Astrocyte (in vitro differentiated cells and primary cell): Measurements from ENCODE around the gene SLCO3A1. TPM values are rescaled to one million over a fixed set of nuclear protein-coding genes. Genes with fewer than 3 reads are reported as not detected.
A peak's percentile ranks its signal among the peaks of the same experiment; 100 is the strongest.

Experiments
- DNase-seq: peaks from one replicate; pipeline ENCODE4 v3.0.0-alpha.2; 2010; ENCODE audit warnings: low read depth
- FAIRE-seq: peaks from 2 replicates; lab custom pipeline; 2011; peaks lifted over from hg19 to GRCh38; lab: Jason Lieb, UNC
- H2AFZ ChIP-seq: 2 replicates; pipeline ENCODE4 v1.6.0; 2012; ENCODE audit warnings: low read depth, low read length, inconsistent platforms
- H3K27ac ChIP-seq: 2 replicates; pipeline ENCODE4 v1.5.1; 2011; ENCODE audit warnings: low read depth, low read length, inconsistent platforms
- H3K27me3 ChIP-seq: 2 replicates; pipeline ENCODE4 v1.6.0; 2011; ENCODE audit warnings: low read length, inconsistent platforms; ENCODE audit not compliant: insufficient read depth
- H3K36me3 ChIP-seq: 2 replicates; pipeline ENCODE4 v1.5.1; 2011; ENCODE audit warnings: low read length, inconsistent platforms; ENCODE audit not compliant: insufficient read depth
- H3K4me1 ChIP-seq: 2 replicates; pipeline ENCODE4 v1.5.1; 2011; ENCODE audit warnings: low read length, inconsistent platforms; ENCODE audit not compliant: insufficient read depth
- H3K4me2 ChIP-seq: 2 replicates; pipeline ENCODE4 v1.6.0; 2012; ENCODE audit warnings: low read length, inconsistent platforms
- H3K4me3 ChIP-seq: 2 replicates; pipeline ENCODE4 v1.5.1; 2011; ENCODE audit warnings: low read depth, mild to moderate bottlenecking, low read length, inconsistent platforms; ENCODE audit not compliant: insufficient read depth
- H3K79me2 ChIP-seq: 2 replicates; pipeline ENCODE4 v1.6.0; 2012; ENCODE audit warnings: mild to moderate bottlenecking, low read length, inconsistent platforms; ENCODE audit not compliant: insufficient read depth
- H3K9ac ChIP-seq: 2 replicates; pipeline ENCODE4 v1.6.0; 2012; ENCODE audit warnings: mild to moderate bottlenecking, low read length, inconsistent platforms
- H3K9me3 ChIP-seq: 2 replicates; pipeline ENCODE4 v1.5.1; 2012; ENCODE audit warnings: low read depth, mild to moderate bottlenecking, low read length, inconsistent platforms; ENCODE audit not compliant: insufficient read depth
- H4K20me1 ChIP-seq: 2 replicates; pipeline ENCODE4 v1.6.0; 2012; ENCODE audit warnings: low read length, inconsistent platforms; ENCODE audit not compliant: insufficient read depth
- H3K27ac Mint-ChIP-seq: one replicate; pipeline ENCODE4 v1.8.0; 2021; ENCODE audit warnings: mild to moderate bottlenecking, mixed read lengths; ENCODE audit not compliant: unreplicated experiment
- H3K27me3 Mint-ChIP-seq: one replicate; pipeline ENCODE4 v1.8.0; 2021; ENCODE audit warnings: low read depth, mixed read lengths; ENCODE audit not compliant: unreplicated experiment
- H3K36me3 Mint-ChIP-seq: one replicate; pipeline ENCODE4 v1.8.0; 2021; ENCODE audit warnings: low read depth, mixed read lengths; ENCODE audit not compliant: unreplicated experiment
- H3K4me1 Mint-ChIP-seq: one replicate; pipeline ENCODE4 v1.8.0; 2021; ENCODE audit warnings: low read depth, mixed read lengths; ENCODE audit not compliant: unreplicated experiment
- H3K4me3 Mint-ChIP-seq: one replicate; pipeline ENCODE4 v1.8.0; 2021; ENCODE audit warnings: mild to moderate bottlenecking, moderate library complexity, mixed read lengths; ENCODE audit not compliant: unreplicated experiment
- H3K9me3 Mint-ChIP-seq: one replicate; pipeline ENCODE4 v1.8.0; 2021; ENCODE audit warnings: mild to moderate bottlenecking, mixed read lengths; ENCODE audit not compliant: unreplicated experiment
- CTCF ChIP-seq: IDR thresholded peaks from 2 replicates; pipeline ENCODE4 v1.5.1; 2011; ENCODE audit warnings: low read depth, mild to moderate bottlenecking, inconsistent platforms, low read length, moderate library complexity; ENCODE audit not compliant: insufficient read depth
- EZH2 ChIP-seq: IDR thresholded peaks from 2 replicates; pipeline ENCODE4 v1.6.1; 2012; ENCODE audit warnings: mild to moderate bottlenecking, low read length, inconsistent platforms; ENCODE audit not compliant: insufficient read depth
- total RNA-seq: library from RNA; stranded (reverse); gene quantifications from 2 replicates; pipeline ENCODE4 v1.2.1, GENCODE V29; 2021

SLCO3A1 gene
- total RNA-seq, 1 donor from 2014 or later, result 9.4 TPM

DNA sequence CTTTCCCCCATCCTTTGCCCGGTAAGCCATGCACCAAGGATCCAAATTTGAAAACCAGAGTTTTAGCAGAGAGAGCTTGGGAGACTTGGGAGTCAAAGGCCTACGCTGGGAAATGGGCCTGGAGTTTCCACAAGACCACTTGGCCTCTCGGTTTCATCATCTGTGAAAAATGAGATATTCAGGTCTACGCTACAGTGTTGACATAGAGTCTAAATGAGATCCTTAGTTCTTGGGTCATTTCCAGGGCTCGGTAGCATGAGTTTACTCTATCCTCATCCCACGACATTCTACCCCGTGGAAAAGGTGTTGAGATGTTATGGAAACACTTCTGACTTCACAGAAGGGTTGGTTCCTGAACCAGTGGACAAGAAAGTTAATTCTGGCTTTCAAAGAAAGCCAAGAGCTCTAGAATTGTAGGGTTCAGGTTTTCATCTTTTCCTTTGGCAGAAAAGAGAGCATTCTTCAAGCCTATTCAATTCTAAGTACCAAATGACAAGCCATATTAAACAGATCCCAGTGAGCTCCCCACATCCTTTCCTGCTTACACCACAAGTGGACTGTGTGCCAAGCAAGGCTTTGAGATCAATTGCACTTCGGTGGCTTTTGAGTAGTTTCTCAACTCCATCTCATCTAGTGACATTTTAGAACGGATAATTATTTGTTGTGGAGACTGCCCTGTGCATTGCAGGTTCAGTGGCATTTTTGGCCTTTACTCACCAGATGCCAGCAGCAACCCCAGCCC, 219.7 kb downstream of the SLCO3A1 start:
- no peaks in the 10 kb centered on the region for H3K9me3 ChIP-seq
- H4K20me1 ChIP-seq, result no peaks in the 10 kb centered on the region
- TF ChIP-seq EZH2 (no peak), CTCF (no peak)
- FAIRE-seq, result no peak
- Mint-ChIP-seq H3K9me3 (no peaks in the 10 kb centered on the region), H3K36me3 (no peaks in the 10 kb centered on the region), H3K27me3 (no peaks in the 10 kb centered on the region), H3K4me3 (no peak overlapping the region), H3K27ac (no peak overlapping the region), H3K4me1 (peaks cover 27% of the 10 kb centered on the region)
- no peaks in the 10 kb centered on the region for H3K36me3 ChIP-seq
- H3K27ac ChIP-seq, result no peak overlapping the region
- no peaks in the 10 kb centered on the region for H3K79me2 ChIP-seq
- no peaks in the 10 kb centered on the region for H3K27me3 ChIP-seq
- no peak overlapping the region for H3K4me2 ChIP-seq
- H3K9ac ChIP-seq, result no peak overlapping the region
- peaks cover 19% of the 10 kb centered on the region for H3K4me1 ChIP-seq
- no peak overlapping the region for H2AFZ ChIP-seq
- peak; percentile 26 for DNase-seq
- no peak overlapping the region for H3K4me3 ChIP-seq

- H3K27me3 ChIP-seq, result no peaks in the 10 kb centered on the region
- H3K4me1 Mint-ChIP-seq, result peaks cover 21% of the 10 kb centered on the region
- DNase-seq (no peak), FAIRE-seq (no peak)
- no peak overlapping the region for H2AFZ ChIP-seq
- H3K9me3 Mint-ChIP-seq, result no peaks in the 10 kb centered on the region
- peak overlapping the region; percentile 23 for H3K4me2 ChIP-seq
- no peak overlapping the region for H3K9ac ChIP-seq
- no peak overlapping the region for H3K27ac ChIP-seq
- no peaks in the 10 kb centered on the region for H3K9me3 ChIP-seq
- H3K4me3 Mint-ChIP-seq, result no peak overlapping the region
- H3K27me3 Mint-ChIP-seq, result no peaks in the 10 kb centered on the region
- H3K27ac Mint-ChIP-seq, result no peak overlapping the region
- no peaks in the 10 kb centered on the region for H3K36me3 Mint-ChIP-seq
- no peaks in the 10 kb centered on the region for H4K20me1 ChIP-seq
- no peaks in the 10 kb centered on the region for H3K36me3 ChIP-seq
- no peaks in the 10 kb centered on the region for H3K79me2 ChIP-seq
- no peak overlapping the region for H3K4me3 ChIP-seq
- H3K4me1 ChIP-seq, result peaks cover 17% of the 10 kb centered on the region
- no peak for TF ChIP-seq EZH2
- TF ChIP-seq CTCF, result no peak
Measured at GRCh38 chr15:92074101-92074500, 220.6 kb downstream of the SLCO3A1 start.

GRCh38 chr15:92074646-92075045, 221.1 kb downstream of the SLCO3A1 start:
- H3K36me3 ChIP-seq, result no peaks in the 10 kb centered on the region
- H3K4me1 ChIP-seq, result peaks cover 11% of the 10 kb centered on the region
- H3K4me3 ChIP-seq, result no peak overlapping the region
- no peak overlapping the region for H2AFZ ChIP-seq
- Mint-ChIP-seq H3K27ac (no peak overlapping the region), H3K27me3 (no peaks in the 10 kb centered on the region), H3K9me3 (no peaks in the 10 kb centered on the region), H3K36me3 (no peaks in the 10 kb centered on the region), H3K4me1 (peaks cover 15% of the 10 kb centered on the region), H3K4me3 (no peak overlapping the region)
- DNase-seq, result peak; percentile 40
- H4K20me1 ChIP-seq, result no peaks in the 10 kb centered on the region
- no peak overlapping the region for H3K27ac ChIP-seq
- no peaks in the 10 kb centered on the region for H3K9me3 ChIP-seq
- peak overlapping the region; percentile 23 for H3K4me2 ChIP-seq
- H3K79me2 ChIP-seq, result no peaks in the 10 kb centered on the region
- FAIRE-seq, result no peak
- no peaks in the 10 kb centered on the region for H3K27me3 ChIP-seq
- TF ChIP-seq CTCF, result no peak
- TF ChIP-seq EZH2, result no peak
- H3K9ac ChIP-seq, result no peak overlapping the region
